22Rv1 (cell line): ENCODE measurements around the gene HM13.

ENCODE experiments used
- ZFX ChIP-seq: fragments of 450-650 bp; IDR thresholded peaks from 2 replicates; pipeline ENCODE4 v1.6.1; 2017; ENCODE audit warnings: antibody characterized with exemption, borderline replicate concordance
- TF ChIP-seq, protein P1 (sequence below): fragments of 450-650 bp; IDR thresholded peaks from 2 replicates; pipeline ENCODE4 v1.5.1; 2017; ENCODE audit warnings: mild to moderate bottlenecking

GRCh38 chr20:31580706-31581105 lies 66.5 kb downstream of the HM13 start:
- TF ChIP-seq, protein P1, sequence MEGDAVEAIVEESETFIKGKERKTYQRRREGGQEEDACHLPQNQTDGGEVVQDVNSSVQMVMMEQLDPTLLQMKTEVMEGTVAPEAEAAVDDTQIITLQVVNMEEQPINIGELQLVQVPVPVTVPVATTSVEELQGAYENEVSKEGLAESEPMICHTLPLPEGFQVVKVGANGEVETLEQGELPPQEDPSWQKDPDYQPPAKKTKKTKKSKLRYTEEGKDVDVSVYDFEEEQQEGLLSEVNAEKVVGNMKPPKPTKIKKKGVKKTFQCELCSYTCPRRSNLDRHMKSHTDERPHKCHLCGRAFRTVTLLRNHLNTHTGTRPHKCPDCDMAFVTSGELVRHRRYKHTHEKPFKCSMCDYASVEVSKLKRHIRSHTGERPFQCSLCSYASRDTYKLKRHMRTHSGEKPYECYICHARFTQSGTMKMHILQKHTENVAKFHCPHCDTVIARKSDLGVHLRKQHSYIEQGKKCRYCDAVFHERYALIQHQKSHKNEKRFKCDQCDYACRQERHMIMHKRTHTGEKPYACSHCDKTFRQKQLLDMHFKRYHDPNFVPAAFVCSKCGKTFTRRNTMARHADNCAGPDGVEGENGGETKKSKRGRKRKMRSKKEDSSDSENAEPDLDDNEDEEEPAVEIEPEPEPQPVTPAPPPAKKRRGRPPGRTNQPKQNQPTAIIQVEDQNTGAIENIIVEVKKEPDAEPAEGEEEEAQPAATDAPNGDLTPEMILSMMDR, result no peak
- TF ChIP-seq ZFX, result no peak
